ENCODE data around the gene LPAR3.
"Not testable (repeated sequence)": the region's sequence is repeated elsewhere in the genome, so short reads cannot be mapped to it uniquely, and the experiment has no call there.

The LPAR3 gene, protein sequence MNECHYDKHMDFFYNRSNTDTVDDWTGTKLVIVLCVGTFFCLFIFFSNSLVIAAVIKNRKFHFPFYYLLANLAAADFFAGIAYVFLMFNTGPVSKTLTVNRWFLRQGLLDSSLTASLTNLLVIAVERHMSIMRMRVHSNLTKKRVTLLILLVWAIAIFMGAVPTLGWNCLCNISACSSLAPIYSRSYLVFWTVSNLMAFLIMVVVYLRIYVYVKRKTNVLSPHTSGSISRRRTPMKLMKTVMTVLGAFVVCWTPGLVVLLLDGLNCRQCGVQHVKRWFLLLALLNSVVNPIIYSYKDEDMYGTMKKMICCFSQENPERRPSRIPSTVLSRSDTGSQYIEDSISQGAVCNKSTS

DNA sequence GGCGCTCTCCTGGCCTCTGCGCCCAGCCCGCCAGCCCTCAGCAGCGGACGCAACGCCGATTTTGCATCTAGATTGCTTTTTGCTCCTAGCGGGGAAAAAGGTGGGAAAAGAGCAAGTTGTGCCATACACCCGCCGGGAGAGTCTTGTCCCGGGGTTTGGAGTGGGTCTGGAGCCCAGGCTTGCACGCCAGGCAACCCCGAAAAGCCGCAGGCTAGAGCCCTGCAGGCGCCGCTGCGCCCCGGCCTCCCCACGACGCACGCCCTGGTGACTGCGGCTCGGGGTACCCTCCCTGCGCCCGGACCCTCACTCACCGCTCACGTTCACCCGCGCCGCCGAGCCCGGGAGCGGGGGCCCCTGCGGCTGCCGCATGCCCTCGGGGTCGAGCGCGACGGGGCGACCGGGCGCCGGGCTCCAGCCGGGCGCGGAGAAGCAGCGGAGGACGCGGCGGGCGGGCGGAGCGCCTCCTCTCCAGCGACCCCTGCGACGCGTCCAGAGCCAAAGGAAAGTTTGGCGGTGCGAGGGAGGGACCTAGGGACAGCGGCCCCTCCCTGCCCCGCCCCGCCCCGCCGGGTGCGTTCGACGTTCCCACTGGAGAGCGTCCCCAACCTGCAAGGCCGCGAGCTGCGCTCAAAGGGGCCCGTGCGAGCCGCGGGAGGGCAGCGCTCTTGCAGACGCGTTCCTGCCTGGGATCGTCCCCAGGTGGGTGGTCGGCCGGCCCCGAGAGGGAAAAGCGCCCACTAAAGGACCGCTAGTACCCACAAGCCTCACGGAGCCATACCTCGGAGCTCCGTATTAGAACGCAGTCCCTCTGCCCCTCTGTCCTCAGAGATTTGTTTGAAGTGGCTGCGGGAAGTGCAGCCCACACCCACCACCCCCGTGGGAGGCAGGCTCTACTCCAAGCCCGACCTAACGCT lies at the start of gene LPAR3:
LPAR3 (minus strand) TSS at position 502 of the 914 bp plus-strand sequence. CDS start 27,086 bp downstream, outside the sequence.
- no peak for DNase-seq

DNA sequence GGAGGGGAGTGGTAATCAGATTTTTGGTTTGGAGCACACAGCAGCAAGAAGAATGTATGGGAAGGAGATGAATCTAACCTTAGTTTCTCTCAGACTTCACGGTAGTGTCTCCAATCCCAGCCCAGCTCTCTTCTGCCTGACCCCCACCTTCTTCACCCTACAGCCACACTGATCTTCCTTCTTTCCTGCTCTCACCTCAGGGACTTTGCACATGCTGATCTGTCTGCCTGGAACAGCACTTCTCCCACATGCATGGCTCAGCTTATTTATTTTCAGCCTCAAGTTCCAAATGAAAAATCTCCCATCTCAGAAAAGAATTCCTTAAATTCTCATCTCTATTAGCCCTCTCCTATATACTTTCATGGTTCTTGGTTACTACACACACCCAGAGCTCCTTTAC lies 48.8 kb upstream of the LPAR3 start:
- DNase-seq: no peak

DNA sequence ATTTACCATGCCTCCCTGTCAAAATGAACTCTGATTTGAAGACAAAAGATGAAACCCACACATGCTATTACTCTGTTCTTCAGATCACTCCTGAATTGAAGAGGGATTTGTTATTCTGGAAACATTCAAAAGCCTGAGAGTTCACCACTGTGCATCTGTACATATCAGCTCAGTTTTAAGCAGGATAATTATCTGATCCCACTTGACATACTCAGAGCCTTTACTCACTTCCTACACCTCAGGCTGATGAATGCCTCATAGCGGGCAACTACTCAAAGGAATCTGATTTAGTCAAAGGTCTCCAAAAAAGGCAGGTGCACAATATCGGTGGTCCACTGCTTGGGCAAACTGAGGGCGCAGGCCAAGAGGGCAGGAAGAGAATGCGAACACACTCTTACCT lies 47.5 kb upstream of the LPAR3 start:
- no peak for DNase-seq

DNA sequence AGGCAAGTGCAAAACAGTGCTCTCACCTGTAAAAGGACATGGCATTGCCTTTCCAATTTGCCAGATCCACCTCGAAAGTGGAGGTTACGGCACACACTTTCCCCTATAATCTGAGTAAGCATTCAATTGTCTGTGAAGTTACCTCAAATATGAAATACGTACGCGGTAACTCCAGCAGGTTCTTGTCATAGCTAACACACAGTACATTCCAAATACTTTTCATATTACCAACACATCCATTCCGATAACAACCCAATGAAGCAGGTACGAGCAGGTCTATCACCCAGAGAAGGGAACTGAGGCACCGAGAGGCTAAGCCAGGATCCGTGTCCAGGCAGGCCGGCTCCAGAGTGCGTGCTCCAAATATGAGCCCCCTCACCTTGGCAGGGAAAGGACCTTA lies 46.8 kb upstream of the LPAR3 start:
- no peak for DNase-seq

DNA sequence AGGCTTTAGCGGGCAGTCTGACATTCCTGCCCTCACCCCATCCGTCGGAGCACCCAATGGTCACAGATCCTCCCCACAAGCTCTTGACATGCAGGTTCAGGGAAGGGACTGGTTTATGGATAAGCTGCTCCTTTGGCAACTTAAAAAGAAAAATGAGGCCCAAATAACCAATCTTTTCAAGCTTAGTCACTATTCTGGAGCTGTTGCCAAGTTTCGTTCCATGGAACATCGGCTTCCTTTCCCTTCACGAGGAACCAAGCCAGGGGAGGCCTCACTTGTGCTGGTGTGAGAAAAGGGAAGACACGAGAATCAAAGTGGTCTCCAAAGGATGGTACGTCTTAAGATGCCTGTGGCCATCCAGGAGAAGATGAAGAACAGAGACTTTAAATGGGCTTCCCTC lies 46.1 kb upstream of the LPAR3 start:
- DNase-seq: no peak

DNA sequence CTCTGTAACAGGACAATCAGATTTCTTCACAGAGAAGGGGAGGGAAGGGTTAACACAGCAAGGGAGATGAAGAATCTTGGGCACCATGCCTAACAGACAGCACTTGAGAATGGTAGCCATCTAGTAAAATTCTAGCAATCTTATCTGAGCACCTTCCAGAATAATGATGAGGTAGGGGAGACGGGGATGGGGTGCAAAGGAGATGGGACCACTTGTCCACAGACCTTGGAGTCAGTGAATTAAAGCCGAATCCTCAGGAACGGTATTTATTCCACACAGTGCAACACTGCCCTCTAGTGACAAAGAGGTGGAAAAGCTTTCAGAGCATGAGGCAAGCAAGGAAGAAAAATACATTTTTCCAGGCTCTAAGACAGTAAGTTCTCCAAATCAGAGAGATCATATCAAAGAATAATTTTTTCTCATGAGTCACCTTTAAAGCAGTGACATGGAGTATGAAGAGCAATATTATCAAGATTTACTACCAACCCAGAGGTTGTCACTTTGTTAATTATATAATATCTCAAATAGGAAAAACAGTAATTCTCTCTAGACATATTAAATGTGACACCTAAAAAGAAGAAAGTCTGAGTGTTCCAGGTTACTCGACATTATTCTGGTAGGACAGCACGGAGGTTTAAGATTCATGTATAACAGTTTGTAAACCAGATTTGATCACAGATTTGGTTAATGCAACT lies 43.3 kb upstream of the LPAR3 start:
- DNase-seq: peak; percentile 60

DNA sequence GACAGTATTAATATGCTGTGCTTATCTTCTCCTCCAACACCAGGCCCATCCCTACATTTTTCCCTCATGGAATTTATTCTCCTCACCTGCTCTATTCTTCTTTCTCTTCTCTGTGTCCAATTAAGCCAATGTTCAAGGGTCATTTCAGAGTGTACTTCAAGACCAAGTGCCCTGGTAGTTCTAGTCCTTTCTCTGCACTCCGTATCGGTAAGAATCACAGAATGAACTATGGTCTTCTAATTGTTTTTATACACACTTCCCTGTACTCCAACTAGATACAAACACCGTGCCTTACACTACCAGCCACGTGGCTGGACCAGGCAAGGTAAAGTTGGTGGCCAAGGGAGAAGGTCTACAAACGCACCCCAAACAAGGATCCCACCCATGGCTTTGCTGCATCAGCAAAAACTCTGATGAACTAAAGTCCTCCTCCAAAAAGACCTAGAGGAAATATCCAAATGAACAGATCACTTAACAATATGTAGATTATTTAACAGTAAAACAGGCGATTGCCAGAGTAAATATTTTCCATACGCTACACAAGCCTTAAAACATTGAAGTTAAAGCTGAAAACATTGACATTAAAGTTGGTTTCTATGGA lies 40.1 kb upstream of the LPAR3 start:
- DNase-seq: no peak

DNA sequence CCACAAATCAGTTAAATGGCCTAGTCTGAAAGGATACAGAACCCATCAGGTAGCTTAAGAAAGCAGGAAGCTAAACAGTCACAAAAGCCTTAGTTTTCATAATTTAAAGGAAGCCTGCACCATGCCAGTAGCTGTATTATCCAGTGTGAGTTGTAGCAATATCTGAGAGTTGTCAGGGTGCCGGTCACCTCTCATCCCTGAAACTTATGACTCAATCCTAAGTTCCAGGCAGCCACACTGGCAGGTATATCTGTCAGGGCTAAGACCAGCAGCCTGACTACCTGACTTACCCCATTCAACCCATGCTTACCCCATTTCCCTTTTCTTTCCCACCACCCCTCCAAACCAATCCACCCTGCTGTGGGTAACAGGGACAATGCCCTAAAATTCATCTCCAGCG lies 37.8 kb upstream of the LPAR3 start:
- no peak for DNase-seq

DNA sequence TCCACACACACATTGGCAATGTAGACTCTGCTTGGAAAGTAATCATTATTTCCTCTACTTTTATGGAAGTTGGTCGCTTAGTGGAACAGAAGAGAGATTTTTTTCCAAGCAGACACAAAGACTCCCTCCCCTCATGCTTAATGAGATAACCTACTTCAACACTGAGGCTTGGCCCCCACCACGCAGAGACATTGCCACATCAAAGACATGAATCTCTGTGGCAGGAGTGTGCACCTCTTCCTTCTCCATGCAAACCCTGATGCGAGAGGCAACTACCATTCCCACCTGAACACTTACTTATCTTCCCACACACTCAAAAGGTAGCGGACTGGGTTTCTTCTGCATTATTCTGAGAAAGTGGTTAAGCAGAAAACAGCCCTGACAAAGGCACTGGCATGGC lies 37.3 kb upstream of the LPAR3 start:
- DNase-seq: no peak

DNA sequence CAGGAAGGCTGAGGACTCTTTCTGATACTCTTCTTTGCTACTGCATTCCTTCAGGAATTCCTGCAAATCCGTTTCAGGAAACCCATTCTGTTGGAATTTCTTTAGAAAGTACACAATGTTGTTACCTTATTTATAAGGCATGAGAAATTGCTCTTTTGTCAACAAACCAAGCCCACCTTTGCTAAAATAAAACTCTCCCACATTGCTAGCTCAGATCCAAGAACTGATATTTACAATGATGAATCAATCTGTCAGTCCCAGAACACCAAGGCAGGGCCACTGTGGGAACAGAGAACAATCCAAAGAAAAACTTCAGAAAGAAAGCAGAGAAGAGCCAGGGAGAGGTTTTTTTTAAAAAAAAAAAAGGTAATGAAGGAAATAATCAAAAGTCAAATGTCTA lies 36.6 kb upstream of the LPAR3 start:
- no peak for DNase-seq

DNA sequence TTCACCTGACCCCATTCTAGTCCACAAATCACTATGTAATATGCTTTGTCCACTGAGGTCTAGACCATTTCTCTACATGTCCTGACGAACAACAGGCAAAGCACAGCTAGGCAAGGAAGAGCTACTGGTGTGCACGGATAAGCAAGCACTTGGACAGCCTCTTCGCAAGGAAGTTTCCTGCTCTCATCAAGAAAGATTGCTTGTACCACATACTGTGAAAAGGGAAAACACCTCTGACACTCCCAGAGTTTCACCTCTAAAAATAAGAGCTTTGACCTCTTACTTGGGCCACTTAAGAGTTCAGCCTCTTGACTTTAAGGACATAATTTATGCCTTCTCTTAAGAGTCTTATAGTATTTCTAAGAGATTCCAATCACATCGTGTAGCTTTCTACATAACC lies 36.0 kb upstream of the LPAR3 start:
- DNase-seq: no peak

DNA sequence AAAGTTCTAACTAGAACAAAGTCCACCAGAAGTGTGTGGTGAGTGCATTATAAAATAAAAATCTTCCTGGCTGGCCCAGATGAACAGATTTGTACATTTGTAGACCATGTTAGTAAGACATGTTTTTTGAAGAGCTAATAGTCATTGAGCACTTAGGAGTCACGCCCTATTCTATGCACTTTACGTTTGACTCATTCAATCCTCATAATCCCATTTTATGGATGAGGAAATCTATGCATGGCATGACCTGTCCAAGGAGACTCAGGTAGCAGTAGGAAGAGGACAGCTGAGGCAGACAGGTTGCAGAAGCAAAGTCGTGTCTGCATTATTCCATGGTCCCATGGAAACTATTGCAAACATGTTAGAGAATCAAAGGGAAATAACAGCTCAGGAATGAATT lies 30.3 kb upstream of the LPAR3 start:
- no peak for DNase-seq

DNA sequence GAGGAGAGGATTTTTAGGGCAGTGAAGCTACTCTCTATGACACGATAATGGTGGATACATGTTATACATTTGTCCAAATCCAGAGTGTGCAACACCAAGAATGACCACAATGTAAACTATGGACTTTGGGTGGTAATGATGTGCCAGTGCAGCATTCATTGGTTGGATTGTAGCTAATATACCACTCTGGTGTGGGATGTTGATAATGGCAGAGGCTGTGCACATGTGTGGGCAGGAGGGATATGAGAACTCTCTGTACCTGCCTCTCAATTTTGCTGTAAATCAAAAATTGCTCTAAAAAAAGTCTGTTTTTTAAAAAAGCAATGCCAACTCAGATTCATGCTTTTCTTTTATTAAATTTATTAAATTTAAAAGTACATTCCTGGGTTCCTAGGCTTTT lies 27.2 kb upstream of the LPAR3 start:
- DNase-seq: no peak

DNA sequence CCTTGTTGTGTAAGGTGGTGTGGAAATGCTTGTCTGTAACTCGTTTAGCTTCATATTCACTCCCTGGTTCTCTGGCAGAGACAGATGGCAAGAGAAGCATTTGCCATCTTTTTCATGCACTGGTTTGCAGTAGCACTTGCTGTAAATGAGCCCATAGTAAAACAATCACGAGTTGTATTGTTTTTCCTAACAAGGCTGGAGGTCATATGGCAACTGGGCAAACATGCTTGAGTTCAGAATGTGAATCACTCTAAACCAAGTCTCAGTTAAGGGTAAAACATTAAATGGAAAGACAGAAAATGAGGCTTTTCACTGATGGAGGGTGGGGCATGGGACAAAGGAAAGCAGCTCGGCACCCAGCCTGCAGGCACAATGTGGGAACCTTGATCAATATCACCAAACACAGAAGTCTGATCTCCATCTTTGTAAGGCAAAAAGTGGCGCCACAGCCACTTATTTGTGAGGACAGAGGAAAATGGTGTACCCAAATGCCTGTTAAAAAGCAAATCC lies 26.5 kb upstream of the LPAR3 start:
- no peak for DNase-seq

DNA sequence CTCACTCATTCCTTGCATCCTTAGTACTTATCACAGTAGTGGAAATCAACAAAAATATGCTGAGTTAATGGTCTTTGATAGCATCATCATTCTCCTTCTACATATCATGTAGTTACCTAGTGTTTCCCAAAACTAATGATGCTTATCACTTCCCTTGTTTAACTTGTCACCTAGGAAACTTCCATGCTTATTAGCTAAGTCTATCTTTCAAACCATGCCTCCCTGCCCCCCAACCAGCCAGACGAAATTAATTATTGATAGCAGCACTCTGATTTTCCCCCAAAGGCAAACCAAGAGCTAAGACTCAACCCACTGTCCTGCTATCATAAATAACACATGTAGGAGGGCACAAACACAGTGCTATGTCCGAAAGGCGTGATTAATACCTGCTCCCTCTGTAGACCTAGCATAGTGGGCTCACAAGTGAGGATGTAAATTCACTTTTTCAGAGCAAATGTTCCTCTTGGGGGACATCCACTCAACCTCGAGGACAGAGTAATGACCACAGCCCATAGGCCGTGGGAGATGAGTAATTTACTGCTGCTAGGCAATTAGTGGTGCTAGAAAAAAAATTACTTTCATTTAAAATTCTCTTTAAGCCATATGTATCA lies 25.8 kb upstream of the LPAR3 start:
- no peak for DNase-seq

DNA sequence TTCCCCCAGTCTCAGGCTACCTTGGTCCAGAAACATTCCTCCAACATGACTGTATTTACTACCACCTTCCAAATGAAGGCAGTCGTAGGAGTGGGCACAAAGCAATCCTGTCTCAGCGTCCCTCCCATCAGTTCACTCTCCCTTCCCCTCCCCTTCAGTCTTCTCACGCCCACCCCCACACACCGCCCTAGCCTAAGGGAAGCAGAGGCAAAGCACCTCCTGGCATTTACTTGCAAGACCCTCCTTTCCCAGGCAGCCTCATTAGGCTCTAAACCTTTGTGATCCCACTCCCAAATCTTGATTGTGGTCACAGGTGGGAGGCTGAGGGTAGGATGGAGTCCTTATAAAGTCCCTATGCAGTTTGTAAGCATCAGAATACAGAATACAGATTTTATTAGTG lies 23.9 kb upstream of the LPAR3 start:
- no peak for DNase-seq

DNA sequence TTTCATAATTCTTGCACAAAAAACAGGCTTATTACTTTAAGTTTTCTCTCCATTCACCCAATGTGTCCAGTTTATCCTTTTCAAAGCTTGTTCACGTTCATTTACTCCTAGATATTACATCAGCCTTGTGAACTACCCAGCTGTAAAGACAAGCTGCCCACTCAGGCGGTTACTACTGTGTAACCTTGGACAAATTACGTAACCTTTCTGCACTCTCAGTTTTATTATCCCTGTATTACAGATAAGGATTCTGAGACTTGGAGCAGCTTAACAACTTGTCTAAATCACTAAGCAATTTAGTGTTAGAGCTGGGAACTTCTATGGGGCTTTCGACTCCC lies 20.5 kb upstream of the LPAR3 start:
- no peak for DNase-seq

DNA sequence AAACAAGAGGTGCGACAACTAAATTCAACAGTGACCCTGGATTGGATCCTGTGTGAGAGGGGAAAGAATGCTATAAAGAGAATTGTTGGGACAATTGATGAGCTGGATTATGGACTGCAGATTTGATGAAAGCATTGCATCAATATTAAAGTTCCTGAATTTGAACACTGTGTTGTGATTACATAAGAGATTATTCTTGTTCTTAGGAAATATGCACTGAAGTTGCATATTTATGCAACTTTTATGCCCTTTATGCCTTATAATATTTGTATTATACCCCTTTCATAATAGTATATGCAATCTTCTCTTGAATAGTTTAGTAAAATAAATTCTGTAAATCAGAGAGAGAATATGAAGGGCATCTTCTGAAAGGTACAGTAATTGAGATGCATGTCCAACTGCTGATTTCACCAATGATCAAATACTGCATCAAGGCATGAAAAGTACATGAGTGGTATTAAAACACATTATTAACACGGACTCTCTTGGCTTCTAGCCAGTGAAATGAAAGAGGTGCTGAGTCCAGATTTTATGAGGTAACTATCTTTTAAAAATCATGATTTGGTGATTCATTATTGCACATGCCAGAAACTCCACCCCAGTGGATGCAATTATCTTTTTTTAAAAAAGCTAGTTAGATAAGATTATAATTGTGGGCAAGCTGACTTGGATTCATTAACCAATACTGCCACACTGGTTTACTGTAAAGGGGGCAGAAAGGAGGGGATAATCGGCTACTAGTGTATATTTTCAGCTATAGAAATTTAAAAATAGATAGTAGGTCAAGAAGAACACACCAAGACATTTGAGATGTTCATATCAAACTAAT lies 19.9 kb upstream of the LPAR3 start:
- DNase-seq: no peak

DNA sequence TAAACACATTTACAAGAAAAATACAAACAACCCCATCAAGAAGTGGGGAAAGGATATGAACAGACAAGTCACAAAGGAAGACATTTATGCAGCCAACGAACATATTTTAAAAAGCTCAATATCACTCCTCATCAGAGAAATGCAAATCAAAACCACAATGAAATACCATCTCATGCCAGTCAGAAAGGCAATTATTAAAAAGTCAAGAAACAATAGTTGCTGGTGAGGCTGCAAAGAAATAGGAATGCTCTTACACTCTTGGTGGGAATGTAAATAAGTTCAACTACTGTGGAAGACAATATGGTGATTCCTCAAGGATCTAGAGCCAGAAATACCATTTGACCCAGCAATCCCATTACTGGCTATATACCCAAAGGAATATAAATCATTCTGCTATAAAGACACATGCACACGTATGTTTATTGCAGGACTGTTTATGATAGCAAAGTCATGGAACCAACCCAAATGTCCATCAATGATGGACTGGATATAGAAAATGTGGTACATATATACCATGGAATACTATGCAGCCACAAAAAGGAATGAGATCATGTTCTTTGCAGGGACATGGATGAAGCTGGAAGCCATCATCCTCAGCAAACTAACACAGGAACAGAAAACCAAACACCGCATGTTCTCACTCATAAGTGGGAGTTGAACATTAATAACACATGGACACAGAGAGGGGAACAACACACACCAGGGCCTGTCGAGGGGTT lies 15.9 kb upstream of the LPAR3 start:
- DNase-seq: not testable (repeated sequence)

DNA sequence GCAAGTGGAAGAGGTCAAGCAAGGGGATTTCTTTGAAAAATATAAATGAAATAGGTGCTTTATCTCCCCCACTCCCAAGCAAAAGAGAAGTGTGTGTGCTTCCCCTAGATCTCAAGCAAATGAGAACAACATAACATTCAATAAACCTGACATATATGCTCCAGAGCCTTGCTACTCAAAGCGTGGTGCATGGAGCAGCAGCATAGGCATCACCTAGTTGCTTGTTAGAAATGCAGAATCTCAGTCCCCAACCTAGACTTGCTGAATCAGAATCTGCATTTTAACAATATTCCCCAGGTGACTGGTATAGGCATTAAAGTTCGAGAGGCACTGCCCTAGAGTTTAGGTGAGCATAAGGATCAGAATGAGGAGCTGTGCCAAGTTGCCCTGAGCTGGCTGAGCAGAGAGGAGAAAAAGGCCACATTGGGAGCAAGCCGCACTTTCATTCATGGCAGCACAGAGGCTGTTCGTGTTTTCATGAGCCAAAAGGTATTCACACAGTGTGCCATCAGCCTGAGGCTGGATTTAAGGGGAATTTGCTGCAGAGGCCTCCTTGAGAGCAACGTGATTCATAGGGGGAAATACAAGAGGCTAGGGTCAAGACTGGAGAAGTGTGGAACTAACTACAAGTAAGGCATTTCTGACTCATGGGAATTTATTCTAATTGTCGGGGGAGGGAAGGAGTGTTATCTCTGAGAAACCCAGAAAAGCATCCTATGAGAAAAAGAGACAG lies 14.3 kb upstream of the LPAR3 start:
- no peak for DNase-seq

Measured in NCI-H2029 treated with DMSO at 0.1 percent for 48 hours (cell line).